ENCODE measurements around the gene BHLHE41.

Gene BHLHE41

GRCh38 chr12:26113853-26114719 lies 10.8 kb downstream of the BHLHE41 start:
- peak; percentile 74 for DNase-seq

- peak; percentile 54 for DNase-seq
These were observed 11.6 kb downstream of the BHLHE41 start for GRCh38 chr12:26113181-26113654.

GRCh38 chr12:26112703-26113147 lies 12.1 kb downstream of the BHLHE41 start:
- DNase-seq, result no peak

GRCh38 chr12:26112232-26112631 lies 12.6 kb downstream of the BHLHE41 start:
- no peak for DNase-seq

- DNase-seq, result no peak
These were observed 15.4 kb downstream of the BHLHE41 start for GRCh38 chr12:26109343-26109881.

GRCh38 chr12:26108915-26109314 lies 15.9 kb downstream of the BHLHE41 start:
- no peak for DNase-seq

- no peak for DNase-seq
These were observed 18.5 kb downstream of the BHLHE41 start for GRCh38 chr12:26106347-26106746.

GRCh38 chr12:26102953-26103352 lies 21.9 kb downstream of the BHLHE41 start:
- no peak for DNase-seq

- no peak for DNase-seq
These were observed 23.1 kb downstream of the BHLHE41 start for GRCh38 chr12:26101763-26102162.

GRCh38 chr12:26101350-26101734 lies 23.5 kb downstream of the BHLHE41 start:
- peak; percentile 8 for DNase-seq

GRCh38 chr12:26100666-26101349 lies 24.0 kb downstream of the BHLHE41 start:
- no peak for DNase-seq

GRCh38 chr12:26097046-26097878 lies 27.6 kb downstream of the BHLHE41 start:
- peak; percentile 70 for DNase-seq

- no peak for DNase-seq
These were observed 28.8 kb downstream of the BHLHE41 start for GRCh38 chr12:26096036-26096435.

GRCh38 chr12:26095186-26095585 lies 29.7 kb downstream of the BHLHE41 start:
- no peak for DNase-seq

- no peak for DNase-seq
These were observed 32.3 kb downstream of the BHLHE41 start for GRCh38 chr12:26092346-26093105.

GRCh38 chr12:26091822-26092221 lies 33.0 kb downstream of the BHLHE41 start:
- DNase-seq, result no peak

GRCh38 chr12:26090836-26091510 lies 33.9 kb downstream of the BHLHE41 start:
- DNase-seq, result no peak

GRCh38 chr12:26088998-26089397 lies 35.8 kb downstream of the BHLHE41 start:
- no peak for DNase-seq

- DNase-seq, result no peak
These were observed 37.9 kb downstream of the BHLHE41 start for GRCh38 chr12:26086936-26087335.

- DNase-seq, result no peak
These were observed 43.9 kb downstream of the BHLHE41 start for GRCh38 chr12:26080911-26081310.

GRCh38 chr12:26077915-26078702 lies 46.7 kb downstream of the BHLHE41 start:
- DNase-seq, result no peak

All from NCI-H146 (cell line).